Effector memory CD4-positive, alpha-beta T cell (primary cell): ENCODE measurements around the gene THSD7A.

Experiments
- DNase-seq, 3 donors: peaks; one replicate each; pipeline ENCODE4 v3.0.0-alpha.2; 2020
- H3K27ac ChIP-seq: 2 replicates; pipeline ENCODE4 v1.7.0; 2013; ENCODE audit warnings: mild to moderate bottlenecking, low read length, moderate library complexity; ENCODE audit not compliant: insufficient read depth, poor library complexity, severe bottlenecking
- H3K27me3 ChIP-seq: replicated peaks from 2 replicates; pipeline ENCODE4 v1.7.0; 2013; ENCODE audit warnings: mild to moderate bottlenecking, low read length; ENCODE audit not compliant: insufficient read depth, control insufficient read depth, poor library complexity, severe bottlenecking
- H3K36me3 ChIP-seq: 2 replicates; pipeline ENCODE4 v1.7.0; 2013; ENCODE audit warnings: mild to moderate bottlenecking, low read length, moderate library complexity; ENCODE audit not compliant: control insufficient read depth, insufficient read depth
- H3K4me1 ChIP-seq: 2 replicates; pipeline ENCODE4 v1.7.0; 2013; ENCODE audit warnings: low read length, mild to moderate bottlenecking; ENCODE audit not compliant: control insufficient read depth, insufficient read depth, poor library complexity, severe bottlenecking
- H3K4me3 ChIP-seq: 2 replicates; pipeline ENCODE4 v1.7.0; 2013; ENCODE audit warnings: low read length, low read depth, mild to moderate bottlenecking; ENCODE audit not compliant: insufficient read depth, poor library complexity, severe bottlenecking
- H3K9me3 ChIP-seq: 2 replicates; pipeline ENCODE4 v1.7.0; 2013; ENCODE audit warnings: mild to moderate bottlenecking, low read length, moderate library complexity; ENCODE audit not compliant: control insufficient read depth

The THSD7A gene

DNA sequence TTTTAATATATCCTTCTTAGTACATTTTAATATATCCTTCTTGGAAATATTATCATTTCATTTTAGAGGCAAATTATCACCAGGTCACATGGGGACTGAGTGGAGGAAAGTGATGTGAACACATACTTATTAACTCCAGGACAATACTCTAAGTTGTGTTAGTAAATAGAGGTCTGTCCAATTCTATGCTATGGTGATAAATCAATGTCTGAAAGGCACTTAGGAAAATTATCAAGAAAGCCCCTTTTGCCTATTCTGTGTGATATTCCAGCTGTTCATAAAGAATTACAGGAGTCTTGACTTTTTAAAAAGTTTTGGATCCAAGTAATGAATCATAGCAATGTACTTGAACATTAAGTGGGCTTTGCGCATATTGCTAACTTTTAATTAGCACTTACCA is 88.5 kb downstream of the THSD7A start:
- no peak for DNase-seq
- no peaks in the 10 kb centered on the region for H3K36me3 ChIP-seq
- no peak overlapping the region for H3K27ac ChIP-seq
- no peaks in the 10 kb centered on the region for H3K4me1 ChIP-seq
- no peaks in the 10 kb centered on the region for H3K9me3 ChIP-seq
- H3K4me3 ChIP-seq = no peak overlapping the region
- H3K27me3 ChIP-seq = no peaks in the 10 kb centered on the region

DNA sequence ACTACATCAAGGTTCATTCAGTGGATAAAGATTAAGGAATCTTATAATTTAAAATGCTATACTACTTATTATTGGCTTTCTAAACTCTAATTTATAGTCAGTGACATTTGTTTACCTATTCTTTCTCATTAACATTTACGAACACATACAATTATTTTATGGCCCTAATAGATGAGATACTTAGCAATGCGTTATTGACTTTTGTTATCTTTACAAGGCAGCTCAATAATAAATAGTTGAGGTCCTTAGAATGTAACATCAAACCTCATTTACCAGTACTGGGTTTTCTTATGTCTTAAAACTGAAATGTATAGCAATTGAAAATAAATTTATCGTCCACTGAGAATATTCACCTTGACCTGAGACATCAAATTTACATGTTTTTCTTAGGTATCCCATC is 89.0 kb downstream of the THSD7A start:
- no peaks in the 10 kb centered on the region for H3K36me3 ChIP-seq
- H3K27me3 ChIP-seq = no peaks in the 10 kb centered on the region
- H3K4me1 ChIP-seq = no peaks in the 10 kb centered on the region
- H3K4me3 ChIP-seq = no peak overlapping the region
- no peak for DNase-seq
- H3K27ac ChIP-seq = no peak overlapping the region
- H3K9me3 ChIP-seq = no peaks in the 10 kb centered on the region

DNA sequence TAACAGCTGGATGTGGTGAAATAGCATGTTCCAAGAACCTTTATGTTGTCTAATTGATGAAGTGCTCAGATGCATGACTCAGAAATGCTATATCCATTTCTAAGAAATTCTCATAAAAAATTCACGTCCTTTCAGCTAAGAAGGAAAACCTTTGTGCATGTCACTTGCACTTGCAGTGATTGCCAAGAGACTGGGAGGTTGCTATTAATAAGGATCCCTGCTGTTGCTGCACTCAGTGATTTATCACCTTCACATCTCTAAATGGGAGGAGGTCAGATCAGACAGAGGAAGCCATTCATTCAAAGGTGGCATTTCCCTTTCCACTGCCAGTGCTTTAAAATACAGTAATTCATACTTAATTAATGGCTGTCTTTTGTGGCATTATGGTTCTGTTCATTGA is 89.5 kb downstream of the THSD7A start:
- Histone ChIP-seq H3K4me3 (no peak overlapping the region), H3K27ac (no peak overlapping the region), H3K9me3 (no peaks in the 10 kb centered on the region), H3K27me3 (no peaks in the 10 kb centered on the region), H3K4me1 (no peaks in the 10 kb centered on the region), H3K36me3 (no peaks in the 10 kb centered on the region)
- no peak for DNase-seq

DNA sequence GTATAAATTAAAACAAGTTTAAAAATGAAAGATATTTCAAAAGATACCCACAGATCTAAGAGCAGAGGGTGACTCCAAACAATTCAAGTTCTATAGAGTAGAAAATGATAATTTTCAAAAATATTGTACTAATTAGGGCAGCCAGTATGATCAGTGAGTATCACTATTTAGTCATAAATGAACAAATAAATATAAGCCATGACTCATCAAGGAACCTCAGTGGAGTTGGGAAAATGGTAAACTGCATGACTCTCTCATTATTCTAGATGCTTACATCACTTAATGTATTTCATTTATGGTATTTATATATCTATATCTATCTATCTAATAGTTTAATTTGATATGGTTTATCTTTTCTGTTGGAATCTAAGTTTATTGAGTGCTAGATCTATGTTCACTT is 94.3 kb downstream of the THSD7A start:
- no peaks in the 10 kb centered on the region for H3K27me3 ChIP-seq
- no peaks in the 10 kb centered on the region for H3K4me1 ChIP-seq
- no peak overlapping the region for H3K27ac ChIP-seq
- no peaks in the 10 kb centered on the region for H3K9me3 ChIP-seq
- no peak for DNase-seq
- H3K4me3 ChIP-seq = no peak overlapping the region
- no peaks in the 10 kb centered on the region for H3K36me3 ChIP-seq

DNA sequence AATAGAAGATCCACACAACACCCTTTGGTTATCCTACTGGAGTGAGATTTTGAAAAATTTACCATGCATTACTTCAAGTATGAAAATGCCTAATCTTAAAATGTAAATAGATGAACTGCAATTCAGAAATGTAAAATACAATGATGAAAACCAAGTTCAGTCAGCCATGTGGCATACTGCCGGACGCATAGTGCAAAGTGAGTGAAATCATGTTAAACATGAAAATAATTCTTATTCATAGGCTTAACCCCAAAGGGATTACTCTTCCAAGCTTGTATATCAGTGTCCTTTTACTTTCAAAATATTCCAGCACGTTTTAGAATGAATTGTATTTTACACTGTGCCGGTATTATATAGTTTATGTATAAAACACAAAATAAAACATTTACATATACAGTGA is 99.8 kb downstream of the THSD7A start:
- DNase-seq = no peak
- H3K27ac ChIP-seq = no peak overlapping the region
- no peak overlapping the region for H3K4me3 ChIP-seq
- H3K36me3 ChIP-seq = no peaks in the 10 kb centered on the region
- H3K27me3 ChIP-seq = no peaks in the 10 kb centered on the region
- no peaks in the 10 kb centered on the region for H3K9me3 ChIP-seq
- H3K4me1 ChIP-seq = no peaks in the 10 kb centered on the region

DNA sequence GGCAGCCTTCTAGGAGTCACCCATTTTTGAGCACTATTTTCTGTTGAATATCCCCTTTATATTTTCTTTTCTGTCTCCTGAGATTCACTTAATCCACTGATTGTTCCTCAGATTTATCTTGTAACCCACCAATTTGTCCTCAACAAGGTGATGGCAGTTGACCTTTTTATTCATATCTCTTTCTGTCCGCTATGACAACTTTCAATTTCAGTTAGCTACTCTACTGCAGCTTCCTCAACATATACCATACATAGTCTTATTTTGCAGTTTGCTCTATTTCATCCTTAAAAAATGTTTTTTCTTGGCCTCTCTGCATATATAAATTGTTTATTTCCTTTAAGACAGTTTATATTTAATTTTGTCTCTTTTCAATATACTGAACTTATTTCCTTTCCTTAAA is 101.3 kb downstream of the THSD7A start:
- H3K36me3 ChIP-seq = no peaks in the 10 kb centered on the region
- DNase-seq = no peak
- H3K27ac ChIP-seq = no peak overlapping the region
- H3K9me3 ChIP-seq = no peaks in the 10 kb centered on the region
- no peak overlapping the region for H3K4me3 ChIP-seq
- no peaks in the 10 kb centered on the region for H3K27me3 ChIP-seq
- no peaks in the 10 kb centered on the region for H3K4me1 ChIP-seq

DNA sequence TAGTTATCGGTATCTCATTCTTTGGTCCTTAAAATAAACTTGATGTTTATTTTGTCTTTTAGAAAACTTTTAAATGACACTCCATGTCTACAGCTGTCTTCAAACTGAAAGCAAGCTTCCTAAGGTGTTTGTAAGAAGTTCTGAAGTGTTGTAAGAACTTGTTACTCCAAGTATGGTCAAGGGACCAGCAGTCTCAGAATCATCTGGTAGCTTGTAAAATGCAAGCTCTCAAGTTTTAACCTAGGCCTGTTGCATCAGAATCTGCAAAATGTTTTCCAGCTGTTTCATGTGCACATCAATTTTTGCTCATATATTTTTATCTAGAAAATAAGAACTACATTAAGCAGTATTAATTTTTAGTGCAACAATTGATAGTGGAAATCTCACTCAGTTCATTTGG is 104.1 kb downstream of the THSD7A start:
- H3K4me3 ChIP-seq = no peak overlapping the region
- H3K36me3 ChIP-seq = no peaks in the 10 kb centered on the region

DNA sequence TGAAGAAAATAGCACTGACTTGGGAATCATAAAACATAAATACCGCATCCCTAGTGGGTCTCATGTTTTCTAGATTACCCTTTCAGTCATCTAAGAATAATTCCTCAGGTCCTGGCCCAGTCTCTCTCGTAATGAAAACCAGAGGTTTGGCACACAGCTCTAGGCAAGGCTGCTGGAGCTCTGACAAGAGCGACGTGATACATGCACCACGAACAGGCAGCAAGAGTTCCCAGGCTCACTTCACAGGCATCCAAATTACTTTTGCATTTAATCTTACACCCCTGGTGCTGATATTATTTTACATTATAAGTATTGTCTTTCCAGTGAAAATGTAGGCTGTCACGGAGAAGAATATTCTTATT is 105.2 kb downstream of the THSD7A start:
- DNase-seq = no peak
- no peak overlapping the region for H3K4me3 ChIP-seq
- H3K4me1 ChIP-seq = no peaks in the 10 kb centered on the region
- H3K27me3 ChIP-seq = no peaks in the 10 kb centered on the region
- no peaks in the 10 kb centered on the region for H3K36me3 ChIP-seq
- no peaks in the 10 kb centered on the region for H3K9me3 ChIP-seq
- H3K27ac ChIP-seq = no peak overlapping the region

More for the DNA sequence above, 104.1 kb downstream of the THSD7A start:
- no peaks in the 10 kb centered on the region for H3K9me3 ChIP-seq
- no peak for DNase-seq
- no peak overlapping the region for H3K27ac ChIP-seq
- H3K4me1 ChIP-seq = no peaks in the 10 kb centered on the region
- no peaks in the 10 kb centered on the region for H3K27me3 ChIP-seq

DNA sequence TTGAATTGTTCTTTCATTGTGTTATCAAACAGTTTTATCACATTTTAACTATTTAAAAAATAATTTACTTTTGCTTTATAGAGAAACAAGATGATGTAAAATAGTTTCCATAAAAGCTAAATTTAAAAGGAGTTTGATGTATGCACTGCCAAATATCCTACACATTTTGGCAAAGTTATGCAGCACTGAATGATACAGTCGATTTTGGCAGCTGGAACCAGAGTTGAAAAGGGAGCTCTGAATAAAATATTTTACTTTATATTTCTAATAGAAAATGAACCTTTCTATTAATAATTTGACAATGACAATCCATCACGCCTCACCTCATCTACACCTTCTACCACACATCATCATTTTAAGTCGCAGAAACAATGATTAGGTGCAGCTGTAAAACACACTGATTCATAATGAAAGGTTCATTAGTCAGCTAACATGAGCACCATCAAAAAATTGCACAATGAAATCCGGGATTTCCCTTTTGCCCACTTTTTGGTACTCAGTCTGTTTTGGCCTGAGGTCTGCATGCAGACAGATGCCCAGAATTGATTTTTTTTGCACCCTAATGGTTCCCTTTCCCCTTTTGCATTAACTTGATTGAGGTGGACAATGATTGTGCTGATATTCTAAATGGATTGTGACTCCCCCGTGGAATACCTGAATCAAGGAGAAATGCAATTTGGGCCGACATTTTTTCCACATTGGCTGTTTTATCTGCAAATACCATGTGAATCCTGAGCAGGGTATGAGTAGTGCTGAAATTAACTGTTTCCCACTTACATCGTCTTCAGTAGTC is 105.8 kb downstream of the THSD7A start:
- H3K27ac ChIP-seq = no peak overlapping the region
- no peaks in the 10 kb centered on the region for H3K36me3 ChIP-seq
- DNase-seq = no peak
- no peaks in the 10 kb centered on the region for H3K27me3 ChIP-seq
- H3K4me3 ChIP-seq = no peak overlapping the region
- no peaks in the 10 kb centered on the region for H3K4me1 ChIP-seq
- no peaks in the 10 kb centered on the region for H3K9me3 ChIP-seq

DNA sequence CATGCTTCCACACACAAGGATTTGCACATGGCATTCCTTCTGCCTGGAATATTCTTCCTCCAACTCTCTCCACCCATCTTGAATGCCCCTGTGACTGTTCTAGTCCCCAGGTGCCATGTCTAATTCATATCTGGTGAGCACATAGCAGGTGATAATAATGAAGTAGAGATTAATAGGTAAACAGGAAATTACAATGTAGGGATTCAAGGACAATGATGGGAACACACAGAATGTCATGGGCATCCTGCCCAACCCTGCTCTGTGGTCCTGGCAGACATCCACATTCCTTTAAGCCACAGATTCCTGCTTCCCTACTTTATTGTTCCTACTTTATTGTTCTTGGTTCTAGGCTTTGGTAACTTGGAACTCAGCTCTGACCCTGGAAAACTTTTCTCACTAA is 115.8 kb downstream of the THSD7A start:
- Histone ChIP-seq H3K4me1 (no peaks in the 10 kb centered on the region), H3K27ac (no peak overlapping the region), H3K9me3 (no peaks in the 10 kb centered on the region), H3K27me3 (no peaks in the 10 kb centered on the region), H3K36me3 (no peaks in the 10 kb centered on the region), H3K4me3 (no peak overlapping the region)
- DNase-seq = no peak
